ENCODE results near the gene SGSH.

The SGSH gene

DNA sequence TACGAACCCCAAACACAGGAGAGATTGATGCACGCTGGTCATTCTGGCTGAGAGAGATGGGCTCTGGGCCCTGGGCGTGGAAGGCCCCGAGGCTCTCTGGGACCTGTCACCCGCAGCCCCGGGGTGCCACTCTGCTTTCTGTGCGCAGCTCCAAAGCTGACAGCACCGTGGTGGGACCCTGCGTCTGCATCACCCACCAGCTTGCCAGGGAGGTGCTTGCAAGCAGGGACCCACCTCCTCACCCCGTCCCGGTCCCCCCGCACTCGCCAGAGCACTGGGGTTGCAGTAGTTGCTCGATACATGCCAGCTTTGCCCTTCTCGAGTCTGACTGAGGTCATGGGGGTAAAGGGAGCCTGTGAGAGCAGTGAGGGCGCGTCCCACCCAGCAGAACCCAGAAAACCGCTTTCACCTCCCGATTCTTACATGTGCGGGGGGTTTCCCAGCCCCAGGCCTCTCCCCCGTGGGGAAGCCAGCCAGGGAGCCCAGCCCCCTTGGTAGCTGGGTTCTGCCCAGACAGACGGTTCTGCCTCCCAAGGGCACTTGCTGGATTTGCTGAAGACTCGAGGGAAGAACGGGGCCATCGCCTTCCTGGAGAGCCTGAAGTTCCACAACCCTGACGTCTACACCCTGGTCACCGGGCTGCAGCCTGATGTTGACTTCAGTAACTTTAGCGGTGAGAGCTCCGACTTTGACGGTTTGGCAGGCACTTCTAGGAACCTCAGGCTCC, 37.9 kb downstream of the SGSH start:
- no peak for DNase-seq

GRCh38 chr17:80181431-80181830, 38.7 kb downstream of the SGSH start:
- no peak for DNase-seq

GRCh38 chr17:80180192-80180591, 39.9 kb downstream of the SGSH start:
- DNase-seq = no peak

- no peak for DNase-seq
Measured at GRCh38 chr17:80177986-80178595, 42.0 kb downstream of the SGSH start.

DNA sequence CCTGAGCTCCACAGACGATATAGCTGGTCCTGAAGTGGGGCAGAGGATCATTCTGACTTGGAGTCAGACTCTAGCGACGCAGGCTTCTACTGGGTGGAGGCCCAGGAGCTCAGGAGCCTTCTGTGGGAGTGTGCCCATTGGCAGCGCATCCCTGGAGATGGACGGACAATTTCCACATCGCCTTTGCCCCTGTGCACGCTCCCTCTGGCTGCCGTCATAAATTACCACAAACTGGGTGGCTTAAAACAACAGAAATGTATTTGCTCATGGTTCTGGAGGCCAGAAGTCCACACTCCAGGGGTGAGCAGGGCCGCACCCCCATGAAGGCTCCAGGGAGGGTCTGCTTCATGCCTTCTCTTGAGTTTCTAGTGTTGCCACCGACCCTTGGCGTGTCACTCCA, 43.4 kb downstream of the SGSH start:
- DNase-seq = no peak

GRCh38 chr17:80173916-80174315, 46.2 kb downstream of the SGSH start:
- DNase-seq = no peak

GRCh38 chr17:80173126-80173525, 47.0 kb downstream of the SGSH start:
- DNase-seq = no peak

- DNase-seq = no peak
Measured at GRCh38 chr17:80171681-80172080, 48.5 kb downstream of the SGSH start.

DNA sequence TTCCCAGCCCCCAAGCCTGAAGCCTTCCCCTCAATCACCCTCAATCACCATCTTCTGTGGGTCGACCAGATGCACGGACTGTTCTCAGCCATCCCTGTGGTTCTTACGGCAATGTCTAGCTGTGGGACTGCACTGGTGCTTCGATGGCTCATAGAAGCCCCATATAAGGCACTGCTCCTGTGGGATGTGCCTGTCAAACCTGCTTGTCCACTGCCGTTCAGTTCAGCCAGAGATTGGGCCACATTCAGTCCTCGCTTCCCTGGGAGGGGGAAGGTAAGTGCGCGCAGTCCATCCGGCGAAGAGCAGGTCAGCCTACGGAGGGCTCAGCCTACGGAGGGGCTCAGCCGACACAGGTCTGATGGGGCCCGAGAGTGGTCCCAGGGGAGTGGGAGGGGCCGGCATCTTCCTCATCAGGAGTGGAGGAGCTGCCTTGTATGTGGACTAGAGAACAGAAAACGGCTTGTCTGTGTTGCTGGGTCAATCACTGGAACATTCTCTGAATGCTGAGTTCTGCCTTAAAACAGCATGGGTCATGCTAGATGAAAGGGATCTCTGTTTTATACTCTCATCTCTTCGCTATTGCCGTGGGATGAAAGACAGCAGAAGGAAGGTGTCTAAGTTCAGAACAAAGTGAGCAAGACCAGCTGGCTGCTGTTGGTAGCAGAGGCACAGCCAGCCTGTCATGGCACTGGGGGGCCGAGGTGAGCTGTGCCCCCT, 50.2 kb downstream of the SGSH start, which contains the start of gene CARD14:
CARD14 (plus strand) TSS at position 247 of the 717 bp plus-strand sequence. CDS start 11,409 bp downstream, outside the sequence.
- no peak for DNase-seq

- DNase-seq = no peak
Measured at GRCh38 chr17:80169107-80169506, 51.0 kb downstream of the SGSH start.

- peak; percentile 36 for DNase-seq
Measured at GRCh38 chr17:80168371-80168770, 51.8 kb downstream of the SGSH start.

DNA sequence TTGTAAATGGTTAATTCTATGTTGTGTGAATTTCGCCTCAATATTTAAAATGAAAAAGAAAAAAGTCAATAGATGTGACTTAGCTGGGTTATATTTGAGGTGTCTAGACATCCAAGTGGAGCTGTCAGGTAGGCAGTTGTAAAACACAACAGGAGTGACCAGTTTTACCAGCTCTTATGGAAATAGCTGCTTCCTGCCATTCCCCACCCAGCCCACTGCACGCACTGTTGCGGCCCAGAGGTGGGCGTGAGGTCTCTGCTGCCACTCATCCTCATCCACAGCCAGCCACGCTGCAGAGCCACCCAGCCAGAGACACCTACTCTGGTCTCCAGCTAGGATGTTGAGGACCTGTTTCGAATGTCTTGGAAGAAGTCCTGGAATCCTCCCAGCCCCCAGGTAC, 53.7 kb downstream of the SGSH start:
- DNase-seq = no peak

DNA sequence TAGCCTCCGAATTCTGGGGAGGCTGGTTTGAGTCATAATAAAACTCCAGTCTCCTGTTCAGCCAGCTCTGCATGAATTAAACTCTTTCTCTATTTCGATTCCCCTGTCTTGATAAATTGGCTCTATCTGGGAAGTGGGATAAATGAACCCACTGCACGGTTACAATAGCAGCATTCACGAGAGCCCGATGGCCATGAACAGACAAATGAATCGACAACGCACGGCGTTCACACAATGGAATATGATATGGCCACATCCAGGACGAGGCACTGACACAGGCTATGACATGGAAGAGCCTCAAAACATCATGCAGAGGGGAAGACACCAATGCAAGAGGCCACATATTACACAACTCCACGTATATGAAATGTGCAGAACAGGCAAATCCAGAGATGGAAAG, 55.9 kb downstream of the SGSH start:
- no peak for DNase-seq

DNA sequence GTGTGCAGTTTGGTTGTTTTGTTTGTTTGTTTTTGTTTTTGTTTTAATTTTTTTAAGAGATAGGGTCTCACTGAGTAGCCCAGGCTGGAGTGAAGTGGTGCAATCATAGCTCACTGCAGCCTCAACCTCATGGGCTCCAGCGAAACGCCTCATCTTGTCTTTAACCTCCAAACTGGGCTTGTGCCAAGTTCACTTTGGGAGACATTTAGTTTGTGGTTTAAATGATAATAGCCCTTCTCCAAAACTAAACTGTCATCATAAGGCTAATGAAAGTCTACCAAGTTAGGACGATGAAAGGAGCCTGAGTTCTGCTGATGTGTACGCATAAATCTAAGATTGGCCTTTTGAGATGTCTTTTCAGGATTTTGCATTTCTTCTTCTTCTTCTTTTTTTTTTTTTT, 56.8 kb downstream of the SGSH start:
- no peak for DNase-seq

DNA sequence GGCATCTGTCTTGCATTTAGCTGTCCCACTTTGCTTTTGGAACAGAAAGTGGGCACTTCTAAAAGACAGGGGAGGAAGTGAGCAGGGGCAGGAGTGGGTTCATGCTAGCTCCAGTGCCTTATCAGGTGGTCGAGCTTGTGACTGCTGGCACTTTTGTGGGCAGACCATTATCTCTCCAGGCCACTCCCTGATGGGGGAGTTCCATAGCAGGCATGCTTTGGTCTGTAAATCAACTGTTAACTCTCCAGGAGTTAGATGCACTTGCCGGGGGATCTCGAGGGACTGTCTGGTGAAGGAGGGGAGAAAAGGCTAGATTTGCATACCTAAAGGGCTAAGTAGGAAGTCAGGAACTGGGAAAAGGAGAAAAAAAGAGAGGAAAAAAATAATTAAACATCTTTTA, 59.6 kb downstream of the SGSH start:
- no peak for DNase-seq

Data from NCI-H69 (cell line).